Neural cell (in vitro differentiated cells): Measurements from ENCODE around the gene RNLS. TPM values are rescaled to one million over a fixed set of nuclear protein-coding genes. Genes with fewer than 3 reads are reported as not detected.

Experiments used
- H2AFZ ChIP-seq: fragments of 200-600, 300-800 bp; sonication (generic), shearing (Covaris generic); 2 replicates; pipeline ENCODE4 v1.6.0; 2014; ENCODE audit warnings: low read depth, mild to moderate bottlenecking, antibody characterized with exemption, low read length, moderate library complexity
- H3F3A ChIP-seq: fragments of 200-600 bp; shearing (Covaris generic); 2 replicates; pipeline ENCODE4 v1.6.1; 2016; ENCODE audit warnings: mild to moderate bottlenecking, moderate library complexity, mixed read lengths, antibody characterized with exemption, low read length; ENCODE audit not compliant: insufficient read depth, poor library complexity, severe bottlenecking
- H3K27ac ChIP-seq: fragments of 200-600, 300-800 bp; sonication (generic), shearing (Covaris generic); 2 replicates; pipeline ENCODE4 v1.5.1; 2014; ENCODE audit warnings: mild to moderate bottlenecking, low read length, moderate library complexity
- H3K27me3 ChIP-seq: fragments of 300-800, 200-600 bp; sonication (generic), shearing (Covaris generic); 2 replicates; pipeline ENCODE4 v1.6.0; 2014; ENCODE audit warnings: mild to moderate bottlenecking, low read depth, low read length, moderate library complexity; ENCODE audit not compliant: insufficient read depth
- H3K36me3 ChIP-seq: fragments of 300-800, 200-600 bp; sonication (generic), shearing (Covaris generic); 2 replicates; pipeline ENCODE4 v1.5.1; 2014; ENCODE audit warnings: mild to moderate bottlenecking, antibody characterized with exemption, low read length, moderate library complexity; ENCODE audit not compliant: insufficient read depth
- H3K4me2 ChIP-seq: fragments of 300-800, 200-600 bp; sonication (generic), shearing (Covaris generic); 2 replicates; pipeline ENCODE4 v1.6.0; 2014; ENCODE audit warnings: mild to moderate bottlenecking, low read length
- H3K4me3 ChIP-seq: fragments of 300-800, 200-600 bp; sonication (generic), shearing (Covaris generic); 2 replicates; pipeline ENCODE4 v1.5.1; 2014; ENCODE audit warnings: mild to moderate bottlenecking, low read length, moderate library complexity
- H3K79me2 ChIP-seq: fragments of 200-600 bp; shearing (Covaris generic); replicated peaks from 2 replicates; pipeline ENCODE4 v1.6.0; 2014; ENCODE audit warnings: mild to moderate bottlenecking, low read length, moderate library complexity; ENCODE audit not compliant: insufficient read depth
- H3K9ac ChIP-seq: fragments of 300-800, 200-600 bp; sonication (generic), shearing (Covaris generic); 2 replicates; pipeline ENCODE4 v1.6.1; 2016; ENCODE audit warnings: mild to moderate bottlenecking, low read length, mixed read lengths
- H3K9me2 ChIP-seq: fragments of 200-600 bp; shearing (Covaris generic); 2 replicates; pipeline ENCODE4 v1.6.1; 2016; ENCODE audit warnings: mild to moderate bottlenecking, low read length, mixed read lengths; ENCODE audit not compliant: insufficient read depth
- H3K9me3 ChIP-seq: fragments of 200-600, 300-800 bp; sonication (generic), shearing (Covaris generic); 2 replicates; pipeline ENCODE4 v1.6.1; 2016; ENCODE audit warnings: mild to moderate bottlenecking, mixed run types, low read length, moderate library complexity, mixed read lengths
- H4K20me1 ChIP-seq: fragments of 200-600 bp; shearing (Covaris generic); 2 replicates; pipeline ENCODE4 v1.6.1; 2016; ENCODE audit warnings: mild to moderate bottlenecking, mixed run types; ENCODE audit not compliant: insufficient read depth
- EP300 ChIP-seq: fragments of 450-650 bp; conservative IDR thresholded peaks from 2 replicates; pipeline ENCODE4 v1.6.1; 2014; ENCODE audit warnings: antibody characterized with exemption, mild to moderate bottlenecking, moderate library complexity; ENCODE audit not compliant: poor library complexity, severe bottlenecking
- EZH2 ChIP-seq: fragments of 200-600, 300-800 bp; shearing (Covaris generic), sonication (generic); IDR thresholded peaks from 2 replicates; pipeline ENCODE4 v1.6.1; 2014; ENCODE audit warnings: antibody characterized with exemption, low read length, borderline replicate concordance, mild to moderate bottlenecking; ENCODE audit not compliant: insufficient read depth, poor library complexity, severe bottlenecking
- MXI1 ChIP-seq: fragments of 450-650 bp; conservative IDR thresholded peaks from 2 replicates; pipeline ENCODE4 v1.6.1; 2014; ENCODE audit warnings: antibody characterized with exemption, mild to moderate bottlenecking; ENCODE audit not compliant: poor library complexity, severe bottlenecking
- POLR2AphosphoS5 ChIP-seq: IDR thresholded peaks from 2 replicates; pipeline ENCODE4 v1.6.1; 2012
- RAD21 ChIP-seq: fragments of 450-650 bp; conservative IDR thresholded peaks from 2 replicates; pipeline ENCODE4 v1.6.1; 2014; ENCODE audit warnings: antibody characterized with exemption, mild to moderate bottlenecking, moderate library complexity
- SMC3 ChIP-seq: fragments of 450-650 bp; conservative IDR thresholded peaks from 2 replicates; pipeline ENCODE4 v1.6.1; 2014; ENCODE audit warnings: antibody characterized with exemption, mild to moderate bottlenecking, moderate library complexity; ENCODE audit not compliant: poor library complexity
- TAF1 ChIP-seq: IDR thresholded peaks from 2 replicates; pipeline ENCODE4 v1.6.1; 2012; ENCODE audit warnings: low read depth
- polyA plus RNA-seq: library from polyadenylated mRNA; depleted of rRNA; stranded (reverse); fragments of >200 nt; gene quantifications from 2 replicates; pipeline ENCODE4 v1.2.3, GENCODE V29; 2014
- TF ChIP-seq, protein P1 (sequence below): fragments of 450-650 bp; IDR thresholded peaks from 2 replicates; pipeline ENCODE4 v1.5.1; 2014; ENCODE audit warnings: antibody characterized with exemption, mild to moderate bottlenecking, moderate library complexity; ENCODE audit not compliant: poor library complexity, severe bottlenecking
- TF ChIP-seq, protein P2 (sequence below): IDR thresholded peaks from 2 replicates; pipeline ENCODE4 v1.6.1; 2012; ENCODE audit warnings: borderline replicate concordance

The RNLS gene
- polyA plus RNA-seq, 1 donor from 2014 or later: 0.20 TPM

DNA sequence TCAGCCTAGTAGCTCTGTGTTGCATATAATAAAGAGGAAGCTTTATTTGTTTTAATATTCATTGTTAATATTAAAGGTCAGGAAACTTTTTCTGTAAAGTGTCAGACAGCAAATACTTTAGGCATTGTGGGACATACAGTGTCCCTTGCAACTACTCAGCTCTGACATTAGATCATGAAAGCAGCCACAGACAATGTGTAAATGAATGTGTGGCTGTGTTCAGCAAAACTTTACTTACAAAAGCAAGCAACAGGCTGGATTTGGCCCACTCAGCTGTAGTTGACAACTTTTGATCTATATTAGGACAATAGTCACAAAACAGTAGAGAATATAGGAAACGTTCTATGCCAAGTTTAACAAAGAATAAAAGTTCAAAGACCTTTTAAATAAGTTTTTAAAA lies 173.3 kb downstream of the RNLS start (continued):
- TF ChIP-seq TAF1 (no peak), RAD21 (no peak), MXI1 (no peak)

DNA sequence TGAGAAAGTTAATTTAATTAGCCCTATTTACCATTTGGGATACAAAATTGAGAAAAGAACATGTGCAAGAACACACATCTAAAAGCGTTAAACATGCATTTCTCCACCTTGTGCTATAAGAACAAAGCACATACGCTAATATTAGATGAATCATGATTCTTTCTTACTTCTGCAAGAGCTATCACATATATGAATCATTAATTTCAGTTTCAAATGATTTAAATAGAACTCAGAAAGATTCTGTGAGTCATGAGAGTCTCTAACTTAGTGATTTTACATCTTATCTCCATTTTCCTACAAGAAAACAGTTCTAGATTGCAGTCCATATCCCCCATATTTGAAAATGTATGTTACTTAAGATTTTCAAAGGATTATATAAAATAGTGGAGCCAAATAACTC lies 173.9 kb downstream of the RNLS start:
- no peaks in the 10 kb centered on the region for H3K79me2 ChIP-seq
- H4K20me1 ChIP-seq: no peaks in the 10 kb centered on the region
- no peaks in the 10 kb centered on the region for H3K36me3 ChIP-seq
- no peak overlapping the region for H3K27ac ChIP-seq
- no peak overlapping the region for H3K9ac ChIP-seq
- no peak overlapping the region for H3K4me2 ChIP-seq
- H3K9me3 ChIP-seq: no peaks in the 10 kb centered on the region
- H3F3A ChIP-seq: no peaks in the 10 kb centered on the region
- H2AFZ ChIP-seq: no peak overlapping the region
- TF ChIP-seq EZH2: no peak
- TF ChIP-seq RAD21: no peak
- no peak for TF ChIP-seq MXI1
- no peak for TF ChIP-seq EP300
- TF ChIP-seq TAF1: no peak
- TF ChIP-seq SMC3: no peak
- TF ChIP-seq POLR2AphosphoS5: no peak
- TF ChIP-seq, protein P1, sequence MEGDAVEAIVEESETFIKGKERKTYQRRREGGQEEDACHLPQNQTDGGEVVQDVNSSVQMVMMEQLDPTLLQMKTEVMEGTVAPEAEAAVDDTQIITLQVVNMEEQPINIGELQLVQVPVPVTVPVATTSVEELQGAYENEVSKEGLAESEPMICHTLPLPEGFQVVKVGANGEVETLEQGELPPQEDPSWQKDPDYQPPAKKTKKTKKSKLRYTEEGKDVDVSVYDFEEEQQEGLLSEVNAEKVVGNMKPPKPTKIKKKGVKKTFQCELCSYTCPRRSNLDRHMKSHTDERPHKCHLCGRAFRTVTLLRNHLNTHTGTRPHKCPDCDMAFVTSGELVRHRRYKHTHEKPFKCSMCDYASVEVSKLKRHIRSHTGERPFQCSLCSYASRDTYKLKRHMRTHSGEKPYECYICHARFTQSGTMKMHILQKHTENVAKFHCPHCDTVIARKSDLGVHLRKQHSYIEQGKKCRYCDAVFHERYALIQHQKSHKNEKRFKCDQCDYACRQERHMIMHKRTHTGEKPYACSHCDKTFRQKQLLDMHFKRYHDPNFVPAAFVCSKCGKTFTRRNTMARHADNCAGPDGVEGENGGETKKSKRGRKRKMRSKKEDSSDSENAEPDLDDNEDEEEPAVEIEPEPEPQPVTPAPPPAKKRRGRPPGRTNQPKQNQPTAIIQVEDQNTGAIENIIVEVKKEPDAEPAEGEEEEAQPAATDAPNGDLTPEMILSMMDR: no peak
- TF ChIP-seq, protein P2, sequence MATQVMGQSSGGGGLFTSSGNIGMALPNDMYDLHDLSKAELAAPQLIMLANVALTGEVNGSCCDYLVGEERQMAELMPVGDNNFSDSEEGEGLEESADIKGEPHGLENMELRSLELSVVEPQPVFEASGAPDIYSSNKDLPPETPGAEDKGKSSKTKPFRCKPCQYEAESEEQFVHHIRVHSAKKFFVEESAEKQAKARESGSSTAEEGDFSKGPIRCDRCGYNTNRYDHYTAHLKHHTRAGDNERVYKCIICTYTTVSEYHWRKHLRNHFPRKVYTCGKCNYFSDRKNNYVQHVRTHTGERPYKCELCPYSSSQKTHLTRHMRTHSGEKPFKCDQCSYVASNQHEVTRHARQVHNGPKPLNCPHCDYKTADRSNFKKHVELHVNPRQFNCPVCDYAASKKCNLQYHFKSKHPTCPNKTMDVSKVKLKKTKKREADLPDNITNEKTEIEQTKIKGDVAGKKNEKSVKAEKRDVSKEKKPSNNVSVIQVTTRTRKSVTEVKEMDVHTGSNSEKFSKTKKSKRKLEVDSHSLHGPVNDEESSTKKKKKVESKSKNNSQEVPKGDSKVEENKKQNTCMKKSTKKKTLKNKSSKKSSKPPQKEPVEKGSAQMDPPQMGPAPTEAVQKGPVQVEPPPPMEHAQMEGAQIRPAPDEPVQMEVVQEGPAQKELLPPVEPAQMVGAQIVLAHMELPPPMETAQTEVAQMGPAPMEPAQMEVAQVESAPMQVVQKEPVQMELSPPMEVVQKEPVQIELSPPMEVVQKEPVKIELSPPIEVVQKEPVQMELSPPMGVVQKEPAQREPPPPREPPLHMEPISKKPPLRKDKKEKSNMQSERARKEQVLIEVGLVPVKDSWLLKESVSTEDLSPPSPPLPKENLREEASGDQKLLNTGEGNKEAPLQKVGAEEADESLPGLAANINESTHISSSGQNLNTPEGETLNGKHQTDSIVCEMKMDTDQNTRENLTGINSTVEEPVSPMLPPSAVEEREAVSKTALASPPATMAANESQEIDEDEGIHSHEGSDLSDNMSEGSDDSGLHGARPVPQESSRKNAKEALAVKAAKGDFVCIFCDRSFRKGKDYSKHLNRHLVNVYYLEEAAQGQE: no peak
- no peak overlapping the region for H3K4me3 ChIP-seq
- no peaks in the 10 kb centered on the region for H3K27me3 ChIP-seq
- no peaks in the 10 kb centered on the region for H3K9me2 ChIP-seq

DNA sequence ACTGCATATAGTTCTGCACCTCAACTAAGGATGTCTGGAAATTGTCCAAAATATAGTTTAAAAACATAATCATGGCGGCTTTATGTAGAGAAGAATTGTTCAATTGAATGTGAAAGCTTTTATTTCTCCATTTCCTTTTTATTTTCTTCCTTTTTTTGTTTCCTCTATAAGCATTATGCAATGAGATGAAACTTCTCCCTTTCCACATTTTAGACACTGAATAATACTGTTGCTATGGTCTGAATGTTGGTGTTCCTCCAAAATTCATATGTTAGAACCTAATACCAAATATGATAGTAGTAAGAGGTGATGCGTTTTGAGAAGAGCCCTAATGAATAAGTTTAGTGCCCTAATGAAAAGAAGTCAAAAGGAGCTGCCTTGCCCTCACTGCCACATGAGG lies 175.0 kb downstream of the RNLS start:
- no peak overlapping the region for H3K4me2 ChIP-seq
- H3K36me3 ChIP-seq: no peaks in the 10 kb centered on the region
- H3K9ac ChIP-seq: no peak overlapping the region
- H3K9me2 ChIP-seq: no peaks in the 10 kb centered on the region
- H3K27ac ChIP-seq: no peak overlapping the region
- no peaks in the 10 kb centered on the region for H3K9me3 ChIP-seq
- H4K20me1 ChIP-seq: no peaks in the 10 kb centered on the region
- no peak overlapping the region for H3K4me3 ChIP-seq
- TF ChIP-seq EP300 (no peak), MXI1 (no peak), EZH2 (no peak), SMC3 (no peak), TAF1 (no peak), RAD21 (no peak), POLR2AphosphoS5 (no peak)
- TF ChIP-seq, protein P1: no peak
- TF ChIP-seq, protein P2: no peak
- H3K27me3 ChIP-seq: no peaks in the 10 kb centered on the region
- no peaks in the 10 kb centered on the region for H3F3A ChIP-seq
- H2AFZ ChIP-seq: no peak overlapping the region
- H3K79me2 ChIP-seq: no peaks in the 10 kb centered on the region
